ENCODE results near the gene MAGI2. TPM values are rescaled to one million over a fixed set of nuclear protein-coding genes. Genes with fewer than 3 reads are reported as not detected.

The MAGI2 gene
- total and polyA plus RNA-seq, 8 donors = 1.3 to 4.0 (median 2.0) TPM

DNA sequence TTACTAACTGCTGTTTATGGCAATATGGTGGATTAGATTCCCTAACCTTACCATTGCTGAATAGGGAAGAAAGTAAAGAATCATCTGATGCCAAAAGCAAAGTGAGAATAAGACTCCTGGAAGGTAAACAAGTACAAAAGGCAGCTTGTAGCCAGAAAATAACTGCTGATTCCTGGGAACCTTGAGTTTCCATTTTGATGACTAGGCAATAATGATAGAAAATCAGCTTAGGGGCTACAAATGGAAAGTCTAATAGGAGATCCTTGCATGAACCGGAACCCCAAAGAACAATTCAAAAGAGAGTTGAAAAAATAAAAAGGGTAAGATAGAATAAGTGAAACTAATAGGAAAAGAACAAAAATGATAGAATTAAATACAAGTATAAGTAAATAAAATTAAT, 1338.5 kb downstream of the MAGI2 start:
- TF ChIP-seq CTCF (IDR thresholded peaks at IDR 0.05) = no peak
- Histone ChIP-seq H3K4me3 (no peak overlapping the region), H3K27ac (no peak overlapping the region), H3K36me3 (no peaks in the 10 kb centered on the region), H3K27me3 (no peaks in the 10 kb centered on the region), H3K9me3 (no peaks in the 10 kb centered on the region), H3K4me1 (no peaks in the 10 kb centered on the region)
- WGBS, 2 donors = 95 to 97% methylated on average over 1 of the region's 1 CpG
- ATAC-seq = no peak
- intact Hi-C loops (cut with DNase I) = no loop called here
- FAIRE-seq = no peak
- no peak for DNase-seq

DNA sequence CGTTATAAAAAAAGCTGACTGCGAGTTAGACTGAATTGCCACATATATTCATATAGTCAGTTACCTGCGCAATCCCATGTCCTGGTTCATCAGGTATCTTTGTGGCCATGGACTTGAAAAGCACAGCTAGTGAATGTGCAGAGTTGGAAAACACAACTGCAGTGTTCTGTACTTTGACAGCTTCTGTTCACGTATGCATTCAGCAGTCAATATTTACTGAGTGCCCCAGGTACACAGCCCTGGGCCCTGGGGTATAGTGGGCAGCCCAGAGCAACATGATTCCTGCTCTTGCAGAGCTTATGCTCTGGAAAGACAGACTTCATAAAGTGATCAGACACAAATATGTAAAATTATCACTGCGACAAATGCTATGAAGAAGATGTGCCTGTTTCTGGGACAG, 1341.0 kb downstream of the MAGI2 start:
- intact Hi-C loops (cut with DNase I) = no loop called here
- Histone ChIP-seq H3K4me1 (no peaks in the 10 kb centered on the region), H3K36me3 (no peaks in the 10 kb centered on the region), H3K27me3 (no peaks in the 10 kb centered on the region), H3K9me3 (no peaks in the 10 kb centered on the region), H3K27ac (no peak overlapping the region), H3K4me3 (no peak overlapping the region)
- WGBS, 2 donors = 78 to 84% methylated on average over 5 of the region's 5 CpGs
- ATAC-seq (no peak), FAIRE-seq (no peak), DNase-seq (no peak)
- TF ChIP-seq CTCF (IDR thresholded peaks at IDR 0.05) = no peak

GRCh38 chr7:78111386-78111785, 1342.1 kb downstream of the MAGI2 start:
- FAIRE-seq (no peak), DNase-seq (no peak), ATAC-seq (no peak)
- Histone ChIP-seq H3K36me3 (no peaks in the 10 kb centered on the region), H3K27ac (no peak overlapping the region), H3K4me3 (no peak overlapping the region), H3K27me3 (no peaks in the 10 kb centered on the region), H3K4me1 (no peaks in the 10 kb centered on the region), H3K9me3 (no peaks in the 10 kb centered on the region)
- intact Hi-C loops (cut with DNase I) = no loop called here
- WGBS, 2 donors = 62 to 69% methylated on average over 3 of the region's 3 CpGs
- TF ChIP-seq CTCF (IDR thresholded peaks at IDR 0.05) = no peak

DNA sequence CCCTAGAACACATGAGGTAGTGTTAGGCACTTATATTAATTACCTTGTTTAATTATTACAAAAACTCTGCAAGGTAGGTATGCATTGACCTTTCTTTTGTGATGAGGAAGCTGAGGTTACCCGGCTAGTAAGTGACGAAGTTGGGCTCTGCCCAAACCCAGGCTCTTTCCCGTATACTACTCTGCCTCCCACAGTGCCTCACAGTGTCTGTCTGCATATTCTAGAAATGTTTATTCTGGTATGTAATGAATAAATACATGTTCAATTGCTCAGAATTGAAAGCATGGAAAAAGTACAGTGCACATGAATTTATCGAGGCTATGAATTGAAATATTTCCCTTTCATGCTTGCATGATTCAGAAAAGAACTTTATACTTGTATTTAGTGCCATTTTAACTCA, 1350.0 kb downstream of the MAGI2 start:
- no peak for TF ChIP-seq CTCF (IDR thresholded peaks at IDR 0.05)
- H3K27ac ChIP-seq = no peak overlapping the region
- H3K4me3 ChIP-seq = no peak overlapping the region
- no peaks in the 10 kb centered on the region for H3K36me3 ChIP-seq
- no peaks in the 10 kb centered on the region for H3K27me3 ChIP-seq
- H3K9me3 ChIP-seq = no peaks in the 10 kb centered on the region
- no peaks in the 10 kb centered on the region for H3K4me1 ChIP-seq
- intact Hi-C loops (cut with DNase I) = no loop called here
- no peak for DNase-seq
- ATAC-seq = no peak
- FAIRE-seq = no peak
- 57 to 61% methylated on average over 4 of the region's 4 CpGs for WGBS, 2 donors

GRCh38 chr7:78101076-78101475, 1352.4 kb downstream of the MAGI2 start:
- no peak for ATAC-seq
- H3K27me3 ChIP-seq = no peaks in the 10 kb centered on the region
- no peaks in the 10 kb centered on the region for H3K36me3 ChIP-seq
- no peak overlapping the region for H3K27ac ChIP-seq
- DNase-seq = no peak
- no peak for TF ChIP-seq CTCF (IDR thresholded peaks at IDR 0.05)
- H3K4me1 ChIP-seq = no peaks in the 10 kb centered on the region
- H3K4me3 ChIP-seq = no peak overlapping the region
- intact Hi-C loops (cut with DNase I) = no loop called here
- no peak for FAIRE-seq
- no peaks in the 10 kb centered on the region for H3K9me3 ChIP-seq

Data from pancreas (tissue), 10 donors.